Nephron progenitor cell (in vitro differentiated cells): ENCODE results near the gene PM20D2.

Experiments
- DNase-seq: peaks from one replicate; pipeline ENCODE4 v3.0.0; 2021
- H3K27ac Mint-ChIP-seq: 2 replicates; pipeline ENCODE4 v1.8.0; 2021; ENCODE audit warnings: mild to moderate bottlenecking, moderate library complexity, mixed read lengths
- H3K27me3 Mint-ChIP-seq: 2 replicates; pipeline ENCODE4 v1.8.0; 2021; ENCODE audit warnings: mild to moderate bottlenecking, low read depth, mixed read lengths; ENCODE audit not compliant: poor library complexity
- H3K36me3 Mint-ChIP-seq: 2 replicates; pipeline ENCODE4 v1.8.0; 2021; ENCODE audit warnings: low read depth, mixed read lengths
- H3K4me1 Mint-ChIP-seq: 2 replicates; pipeline ENCODE4 v1.8.0; 2021; ENCODE audit warnings: mixed read lengths
- H3K4me3 Mint-ChIP-seq: 2 replicates; pipeline ENCODE4 v1.8.0; 2021; ENCODE audit warnings: mild to moderate bottlenecking, moderate library complexity, mixed read lengths
- H3K9me3 Mint-ChIP-seq: 2 replicates; pipeline ENCODE4 v1.8.0; 2021; ENCODE audit warnings: mild to moderate bottlenecking, moderate library complexity, mixed read lengths
- TF ChIP-seq, protein P1 (sequence below): fragments of 200-600 bp; sonication (generic); IDR thresholded peaks from 2 replicates; pipeline ENCODE4 v1.5.0; 2021; ENCODE audit warnings: antibody characterized with exemption

The PM20D2 gene

GRCh38 chr6:89154131-89154530 lies 8.3 kb downstream of the PM20D2 start:
- Mint-ChIP-seq H3K4me3 (no peak overlapping the region), H3K36me3 (peaks cover 21% of the 10 kb centered on the region), H3K9me3 (no peaks in the 10 kb centered on the region), H3K27me3 (peaks cover 3% of the 10 kb centered on the region), H3K27ac (no peak overlapping the region), H3K4me1 (no peaks in the 10 kb centered on the region)
- DNase-seq = no peak
- TF ChIP-seq, protein P1, sequence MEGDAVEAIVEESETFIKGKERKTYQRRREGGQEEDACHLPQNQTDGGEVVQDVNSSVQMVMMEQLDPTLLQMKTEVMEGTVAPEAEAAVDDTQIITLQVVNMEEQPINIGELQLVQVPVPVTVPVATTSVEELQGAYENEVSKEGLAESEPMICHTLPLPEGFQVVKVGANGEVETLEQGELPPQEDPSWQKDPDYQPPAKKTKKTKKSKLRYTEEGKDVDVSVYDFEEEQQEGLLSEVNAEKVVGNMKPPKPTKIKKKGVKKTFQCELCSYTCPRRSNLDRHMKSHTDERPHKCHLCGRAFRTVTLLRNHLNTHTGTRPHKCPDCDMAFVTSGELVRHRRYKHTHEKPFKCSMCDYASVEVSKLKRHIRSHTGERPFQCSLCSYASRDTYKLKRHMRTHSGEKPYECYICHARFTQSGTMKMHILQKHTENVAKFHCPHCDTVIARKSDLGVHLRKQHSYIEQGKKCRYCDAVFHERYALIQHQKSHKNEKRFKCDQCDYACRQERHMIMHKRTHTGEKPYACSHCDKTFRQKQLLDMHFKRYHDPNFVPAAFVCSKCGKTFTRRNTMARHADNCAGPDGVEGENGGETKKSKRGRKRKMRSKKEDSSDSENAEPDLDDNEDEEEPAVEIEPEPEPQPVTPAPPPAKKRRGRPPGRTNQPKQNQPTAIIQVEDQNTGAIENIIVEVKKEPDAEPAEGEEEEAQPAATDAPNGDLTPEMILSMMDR = no peak

DNA sequence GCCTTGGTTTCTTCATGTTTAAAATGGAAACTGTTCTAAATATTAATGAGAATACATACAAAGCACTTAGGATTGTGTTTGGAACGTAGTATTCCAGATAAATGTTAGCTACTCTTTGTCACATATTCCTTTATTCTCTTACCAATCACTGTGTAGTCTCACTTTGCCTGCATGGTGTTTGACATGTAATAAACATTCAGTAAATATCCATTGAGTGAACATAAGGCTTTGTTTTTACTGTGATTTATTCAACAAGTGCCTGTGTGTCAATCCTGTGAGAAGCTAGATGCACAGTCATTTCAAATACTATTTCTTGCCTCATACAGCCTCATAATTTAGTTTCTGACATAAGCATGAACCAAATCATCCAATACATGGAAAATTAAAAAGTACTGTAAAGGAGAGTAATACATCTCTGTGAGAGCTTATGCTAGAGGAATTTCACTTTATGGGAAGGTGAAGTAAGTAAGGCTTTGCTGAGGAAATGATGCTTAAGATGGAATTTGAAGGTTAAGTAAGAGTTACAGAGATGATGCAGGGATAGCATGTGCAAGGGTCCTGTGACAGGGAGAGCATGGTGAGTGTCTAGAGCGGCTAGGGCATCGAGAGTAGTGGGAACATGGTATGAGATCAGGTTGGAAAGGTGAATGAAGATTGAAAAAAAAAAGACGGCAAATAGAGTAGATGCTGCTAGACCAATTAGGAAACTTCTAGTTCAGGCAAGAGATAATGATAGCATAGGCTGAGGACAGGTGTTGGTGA lies 14.7 kb downstream of the PM20D2 start:
- H3K4me1 Mint-ChIP-seq = no peaks in the 10 kb centered on the region
- no peaks in the 10 kb centered on the region for H3K9me3 Mint-ChIP-seq
- H3K27ac Mint-ChIP-seq = no peak overlapping the region
- H3K4me3 Mint-ChIP-seq = no peak overlapping the region
- no peak for DNase-seq
- TF ChIP-seq, protein P1 = no peak
- no peaks in the 10 kb centered on the region for H3K27me3 Mint-ChIP-seq
- H3K36me3 Mint-ChIP-seq = peaks cover 33% of the 10 kb centered on the region

GRCh38 chr6:89161326-89162046 lies 15.6 kb downstream of the PM20D2 start:
- Mint-ChIP-seq H3K9me3 (no peaks in the 10 kb centered on the region), H3K4me3 (no peak overlapping the region), H3K27me3 (no peaks in the 10 kb centered on the region), H3K4me1 (no peaks in the 10 kb centered on the region), H3K27ac (no peak overlapping the region), H3K36me3 (peaks cover 29% of the 10 kb centered on the region)
- TF ChIP-seq, protein P1 = no peak
- DNase-seq = no peak

DNA sequence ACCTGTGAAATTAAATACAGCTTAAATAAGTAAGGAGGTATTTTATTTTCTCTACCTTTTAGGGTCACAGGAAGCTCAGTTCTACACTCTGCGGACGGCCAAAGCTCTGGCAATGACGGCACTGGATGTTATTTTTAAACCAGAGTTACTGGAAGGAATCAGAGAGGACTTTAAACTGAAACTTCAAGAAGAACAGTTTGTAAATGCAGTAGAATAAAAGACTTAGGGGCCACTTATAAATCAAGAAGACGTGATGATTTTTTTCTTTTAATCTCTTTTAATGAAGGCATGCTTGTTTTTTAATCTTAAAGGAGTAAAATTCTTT lies 16.2 kb downstream of the PM20D2 start:
- H3K27me3 Mint-ChIP-seq = no peaks in the 10 kb centered on the region
- H3K9me3 Mint-ChIP-seq = no peaks in the 10 kb centered on the region
- peaks cover 27% of the 10 kb centered on the region for H3K36me3 Mint-ChIP-seq
- TF ChIP-seq, protein P1 = no peak
- no peak overlapping the region for H3K27ac Mint-ChIP-seq
- H3K4me3 Mint-ChIP-seq = no peak overlapping the region
- no peak for DNase-seq
- H3K4me1 Mint-ChIP-seq = no peaks in the 10 kb centered on the region

- TF ChIP-seq, protein P1 = no peak
- no peak for DNase-seq
- no peaks in the 10 kb centered on the region for H3K36me3 Mint-ChIP-seq
- H3K27me3 Mint-ChIP-seq = no peaks in the 10 kb centered on the region
- no peak overlapping the region for H3K4me3 Mint-ChIP-seq
- no peak overlapping the region for H3K27ac Mint-ChIP-seq
- H3K9me3 Mint-ChIP-seq = no peaks in the 10 kb centered on the region
- H3K4me1 Mint-ChIP-seq = no peaks in the 10 kb centered on the region
These were observed 26.3 kb downstream of the PM20D2 start for GRCh38 chr6:89172131-89172530.

DNA sequence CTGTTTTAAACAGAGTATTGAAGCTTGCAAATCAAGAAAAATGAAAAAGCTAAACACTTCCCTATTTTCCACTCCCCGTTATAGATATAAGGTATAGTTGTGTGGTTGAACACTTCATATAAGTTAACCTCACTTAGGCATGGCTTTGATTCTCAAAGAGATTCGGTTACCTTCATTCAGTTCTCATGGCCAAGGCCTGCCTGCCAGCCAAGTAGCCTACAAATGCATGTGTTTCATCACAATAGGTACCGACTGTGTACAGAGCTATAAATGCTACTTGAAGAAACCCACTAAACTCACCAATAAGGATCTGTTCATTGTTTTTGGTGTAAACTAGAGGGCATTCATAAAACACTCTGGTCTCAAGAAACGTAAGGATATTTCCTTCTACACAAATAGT lies 27.8 kb downstream of the PM20D2 start:
- H3K36me3 Mint-ChIP-seq = no peaks in the 10 kb centered on the region
- no peaks in the 10 kb centered on the region for H3K9me3 Mint-ChIP-seq
- no peaks in the 10 kb centered on the region for H3K4me1 Mint-ChIP-seq
- TF ChIP-seq, protein P1 = no peak
- DNase-seq = no peak
- no peaks in the 10 kb centered on the region for H3K27me3 Mint-ChIP-seq
- no peak overlapping the region for H3K27ac Mint-ChIP-seq
- H3K4me3 Mint-ChIP-seq = no peak overlapping the region
